Spleen (tissue), 7 donors: ENCODE measurements around the gene VSNL1.

ENCODE experiments used
- POLR2A ChIP-seq, 3 donors: fragments of 450-650 bp; IDR thresholded peaks; one replicate each; pipeline ENCODE4 v1.5.1; 2017; ENCODE audit warnings: antibody characterized with exemption in 3 of 3, mild to moderate bottlenecking in 1 of 3
- POLR2AphosphoS5 ChIP-seq, 3 donors: sonication (generic); formaldehyde crosslinking; IDR thresholded peaks; one replicate each; pipeline ENCODE4 v1.5.1; 2017; ENCODE audit warnings: antibody characterized with exemption in 3 of 3
- TF ChIP-seq, protein P1 (sequence below), 11 experiments: fragments of 200-600 bp in 7 of 11; fragments of 450-650 bp in 4 of 11; sonication (generic) in 4 of 11; IDR thresholded peaks in 8 of 11; conservative IDR thresholded peaks in 3 of 11; 1 replicate in 7 of 11; 2 replicates in 4 of 11; pipeline versions ENCODE4 v1.4.0 to v1.8.0; 2016 to 2021; ENCODE audit warnings: antibody characterized with exemption in 11 of 11, inconsistent platforms in 4 of 11, mild to moderate bottlenecking in 1 of 11
- donor health status: DM: no; HTN: no; CAD: no; lungs with moderate emphysema.
- donor health status: DM: no; HTN: no; CAD: no.
- donor health status: DM: no; HTN: no; CAD: no.

DNA sequence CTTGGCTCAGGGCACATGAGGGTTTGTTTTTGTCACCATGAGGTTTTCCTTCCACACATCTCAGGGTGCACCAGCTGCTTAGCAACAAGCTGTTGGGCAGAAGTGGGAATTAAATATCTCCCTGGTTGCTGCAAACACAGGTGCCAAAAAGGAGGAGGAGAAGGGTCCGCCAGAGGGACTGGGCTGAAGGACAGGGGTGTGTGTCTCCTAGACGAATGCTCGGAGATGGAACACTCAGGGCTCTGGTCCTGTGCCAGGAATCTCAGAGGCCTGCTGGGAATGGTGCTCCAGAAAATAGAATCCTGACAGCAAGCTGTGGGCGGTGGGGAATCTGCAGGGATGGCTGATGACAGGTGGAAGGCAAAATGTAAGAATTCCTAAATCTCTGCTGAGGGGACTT lies 94.5 kb downstream of the VSNL1 start:
- TF ChIP-seq, protein P1, sequence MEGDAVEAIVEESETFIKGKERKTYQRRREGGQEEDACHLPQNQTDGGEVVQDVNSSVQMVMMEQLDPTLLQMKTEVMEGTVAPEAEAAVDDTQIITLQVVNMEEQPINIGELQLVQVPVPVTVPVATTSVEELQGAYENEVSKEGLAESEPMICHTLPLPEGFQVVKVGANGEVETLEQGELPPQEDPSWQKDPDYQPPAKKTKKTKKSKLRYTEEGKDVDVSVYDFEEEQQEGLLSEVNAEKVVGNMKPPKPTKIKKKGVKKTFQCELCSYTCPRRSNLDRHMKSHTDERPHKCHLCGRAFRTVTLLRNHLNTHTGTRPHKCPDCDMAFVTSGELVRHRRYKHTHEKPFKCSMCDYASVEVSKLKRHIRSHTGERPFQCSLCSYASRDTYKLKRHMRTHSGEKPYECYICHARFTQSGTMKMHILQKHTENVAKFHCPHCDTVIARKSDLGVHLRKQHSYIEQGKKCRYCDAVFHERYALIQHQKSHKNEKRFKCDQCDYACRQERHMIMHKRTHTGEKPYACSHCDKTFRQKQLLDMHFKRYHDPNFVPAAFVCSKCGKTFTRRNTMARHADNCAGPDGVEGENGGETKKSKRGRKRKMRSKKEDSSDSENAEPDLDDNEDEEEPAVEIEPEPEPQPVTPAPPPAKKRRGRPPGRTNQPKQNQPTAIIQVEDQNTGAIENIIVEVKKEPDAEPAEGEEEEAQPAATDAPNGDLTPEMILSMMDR (IDR thresholded peaks at IDR 0.05 in 8 of 11, conservative IDR thresholded peaks at IDR 0.05 in 3 of 11): no peak
- TF ChIP-seq POLR2A (IDR thresholded peaks at IDR 0.05): no peak
- TF ChIP-seq POLR2AphosphoS5 (IDR thresholded peaks at IDR 0.05): no peak
